SK-N-SH (cell line): ENCODE results near the gene ELMO2. TPM values are rescaled to one million over a fixed set of nuclear protein-coding genes. Genes with fewer than 3 reads are reported as not detected.

ENCODE experiments used
- CTCF ChIA-PET: fragments of 300-600, 350-600 bp; formaldehyde crosslinking; extraction: SDS; loops from one replicate; lab custom pipeline; 2021; lab: Yijun Ruan, JAX
- POLR2A ChIA-PET: fragments of 350-600 bp; sonication (Branson Sonifier 250); formaldehyde crosslinking; extraction: SDS; loops from one replicate; lab custom pipeline; 2020; ENCODE audit warnings: antibody characterized with exemption, inconsistent platforms; lab: Yijun Ruan, JAX
- DNase-seq: peaks from one replicate; pipeline ENCODE4 v3.0.0; 2012
- H2AFZ ChIP-seq: fragments of 200-600 bp; sonication (generic); 2 replicates; pipeline ENCODE4 v1.8.1; 2016; ENCODE audit warnings: antibody characterized with exemption, mild to moderate bottlenecking, low read depth
- H3F3A ChIP-seq: fragments of 200-600 bp; sonication (generic); replicated peaks from 2 replicates; pipeline ENCODE3; 2016; ENCODE audit warnings: antibody characterized with exemption, mild to moderate bottlenecking; ENCODE audit not compliant: insufficient read depth
- H3K27ac ChIP-seq, 2 experiments: fragments of 200-500 bp in 1 of 2; fragments of 200-600 bp in 1 of 2; sonication (Bioruptor generic) in 1 of 2; sonication (generic), shearing (Covaris generic) in 1 of 2; 2 replicates each; pipeline versions ENCODE4 v1.5.1 to v1.6.1; 2014 to 2016; ENCODE audit warnings: low read depth in 2 of 2, inconsistent platforms in 1 of 2, low read length in 1 of 2, mild to moderate bottlenecking in 1 of 2, mixed read lengths in 1 of 2
- H3K27me3 ChIP-seq: fragments of 200-600 bp; sonication (generic), shearing (Covaris generic); 2 replicates; pipeline ENCODE4 v1.6.1; 2016; ENCODE audit warnings: mixed run types; ENCODE audit not compliant: insufficient read depth
- H3K36me3 ChIP-seq, 2 experiments: fragments of 200-500 bp in 1 of 2; fragments of 200-600 bp in 1 of 2; sonication (Bioruptor generic) in 1 of 2; sonication (generic) in 1 of 2; replicated peaks in 1 of 2; 2 replicates each; pipeline versions ENCODE3 to v1.5.1; 2014 to 2016; ENCODE audit warnings: low read length in 1 of 2, mild to moderate bottlenecking in 1 of 2; ENCODE audit not compliant: insufficient read depth in 2 of 2, control insufficient read depth in 1 of 2
- H3K4me1 ChIP-seq, 2 experiments: fragments of 200-500 bp in 1 of 2; fragments of 200-600 bp in 1 of 2; sonication (Bioruptor generic) in 1 of 2; sonication (generic), shearing (Covaris generic) in 1 of 2; 2 replicates each; pipeline versions ENCODE4 v1.5.1 to v1.6.1; 2014 to 2016; ENCODE audit warnings: low read depth in 1 of 2, low read length in 1 of 2, mixed run types in 1 of 2; ENCODE audit not compliant: insufficient read depth in 2 of 2, control insufficient read depth in 1 of 2
- H3K4me2 ChIP-seq: fragments of 200-600 bp; sonication (generic), shearing (Covaris generic); 2 replicates; pipeline ENCODE4 v1.6.1; 2017; ENCODE audit warnings: mixed run types
- H3K4me3 ChIP-seq, 2 experiments: fragments of 200-500 bp in 1 of 2; fragments of 200-600 bp in 1 of 2; sonication (Bioruptor generic) in 1 of 2; sonication (generic), shearing (Covaris generic) in 1 of 2; 2 replicates each; pipeline versions ENCODE4 v1.5.1 to v1.8.1; 2014 to 2016; ENCODE audit warnings: low read depth in 2 of 2, inconsistent platforms in 1 of 2, low read length in 1 of 2, mild to moderate bottlenecking in 1 of 2, mixed read lengths in 1 of 2, moderate library complexity in 1 of 2
- H3K79me2 ChIP-seq: fragments of 200-600 bp; sonication (generic); 2 replicates; pipeline ENCODE4 v1.8.1; 2017; ENCODE audit warnings: mild to moderate bottlenecking; ENCODE audit not compliant: insufficient read depth
- H3K9ac ChIP-seq: fragments of 200-600 bp; sonication (generic); 2 replicates; pipeline ENCODE4 v1.6.1; 2017; ENCODE audit warnings: mixed run types
- H3K9me2 ChIP-seq: fragments of 200-600 bp; sonication (generic); 2 replicates; pipeline ENCODE4 v1.6.1; 2017; ENCODE audit warnings: mixed run types
- H3K9me3 ChIP-seq: fragments of 200-600 bp; sonication (generic); 2 replicates; pipeline ENCODE4 v1.6.1; 2017; ENCODE audit warnings: mixed run types, mild to moderate bottlenecking, moderate library complexity
- H4K20me1 ChIP-seq: fragments of 200-600 bp; sonication (generic); 2 replicates; pipeline ENCODE4 v1.6.1; 2017; ENCODE audit warnings: mild to moderate bottlenecking, mixed run types; ENCODE audit not compliant: insufficient read depth
- CHD2 ChIP-seq: fragments of 150-350 bp; IDR thresholded peaks from 2 replicates; pipeline ENCODE4 v1.6.1; 2018; ENCODE audit warnings: low read length; ENCODE audit not compliant: partially characterized antibody
- ELF1 ChIP-seq: IDR thresholded peaks from 2 replicates; pipeline ENCODE4 v1.4.0; 2012
- EZH2phosphoT487 ChIP-seq: fragments of 200-600 bp; sonication (generic); IDR thresholded peaks from 2 replicates; pipeline ENCODE4 v1.6.1; 2017; ENCODE audit warnings: low read depth, mixed run types, mild to moderate bottlenecking, antibody characterized with exemption, moderate library complexity, borderline replicate concordance
- FOXJ3 ChIP-seq: sonication (generic); formaldehyde crosslinking; IDR thresholded peaks from 2 replicates; pipeline ENCODE4 v1.5.1; 2020; ENCODE audit warnings: mild to moderate bottlenecking, missing genetic modification reagents
- GABPA ChIP-seq: IDR thresholded peaks from 2 replicates; pipeline ENCODE4 v1.4.0; 2012; ENCODE audit warnings: low read depth, mild to moderate bottlenecking
- IRF3 ChIP-seq: fragments of 150-350 bp; IDR thresholded peaks from 2 replicates; pipeline ENCODE4 v1.6.1; 2016; ENCODE audit warnings: mild to moderate bottlenecking, low read depth, low read length
- MEF2A ChIP-seq: IDR thresholded peaks from 2 replicates; pipeline ENCODE4 v1.4.0; 2012; ENCODE audit warnings: low read depth, borderline replicate concordance
- MXI1 ChIP-seq: IDR thresholded peaks from 2 replicates; pipeline ENCODE4 v1.6.1; 2012; ENCODE audit warnings: mild to moderate bottlenecking, low read depth, low read length, improper control_type of control experiment
- NRF1 ChIP-seq: IDR thresholded peaks from 2 replicates; pipeline ENCODE4 v1.6.1; 2012; ENCODE audit warnings: low read depth, mild to moderate bottlenecking, low read length
- POLR2AphosphoS5 ChIP-seq: IDR thresholded peaks from 2 replicates; pipeline ENCODE4 v1.6.1; 2012; ENCODE audit warnings: low read depth, low read length
- RFX5 ChIP-seq: IDR thresholded peaks from 2 replicates; pipeline ENCODE4 v1.6.1; 2012; ENCODE audit warnings: mild to moderate bottlenecking, improper control_type of control experiment, low read length
- SIN3A ChIP-seq: IDR thresholded peaks from 2 replicates; pipeline ENCODE4 v1.6.1; 2012; ENCODE audit warnings: low read depth, mild to moderate bottlenecking, low read length, moderate library complexity, borderline replicate concordance
- SMC3 ChIP-seq: IDR thresholded peaks from 2 replicates; pipeline ENCODE4 v1.6.1; 2012; ENCODE audit warnings: low read depth, low read length, improper control_type of control experiment
- TAF1 ChIP-seq: IDR thresholded peaks from 2 replicates; pipeline ENCODE4 v1.6.1; 2012; ENCODE audit warnings: low read depth, mild to moderate bottlenecking, low read length, moderate library complexity, borderline replicate concordance
- TCF12 ChIP-seq: IDR thresholded peaks from 2 replicates; pipeline ENCODE4 v1.4.0; 2012
- TEAD4 ChIP-seq: IDR thresholded peaks from 2 replicates; pipeline ENCODE4 v1.4.0; 2012; ENCODE audit warnings: mild to moderate bottlenecking, borderline replicate concordance; ENCODE audit not compliant: insufficient read depth
- WGBS: methylation state at CpG from one replicate; pipeline ENCODE4 v1.1.6; 2017; ENCODE audit warnings: low lambda C conversion rate; 5-methylcytosine and 5-hydroxymethylcytosine counted together
- polyA plus RNA-seq, 3 experiments: library from polyadenylated mRNA; depleted of rRNA; stranded (reverse); fragments of >200 nt; gene quantifications; 2 replicates each; pipeline ENCODE4 v1.2.3, GENCODE V29; 2012
- TF ChIP-seq, protein P1 (sequence below): IDR thresholded peaks from 2 replicates; pipeline ENCODE4; 2012
- TF ChIP-seq, protein P2 (sequence below): IDR thresholded peaks from 2 replicates; pipeline ENCODE4 v1.6.1; 2012; ENCODE audit warnings: mild to moderate bottlenecking, low read depth, low read length, moderate library complexity

Gene ELMO2
- polyA plus RNA-seq, 1 of the 3 experiments (the other 2 are of a cell fraction) = 32.1 TPM

- H3K36me3 ChIP-seq = no peaks in the 10 kb centered on the region
- DNase-seq = no peak
- TF ChIP-seq ELF1 = no peak
- no peak for TF ChIP-seq CHD2
- TF ChIP-seq POLR2AphosphoS5 = no peak
- TF ChIP-seq, all 33 proteins: peak for 0
- H3K9ac ChIP-seq = no peak overlapping the region
- no peak overlapping the region for H3K27ac ChIP-seq
- H3K4me1 ChIP-seq = peaks cover 0 to 12% of the 10 kb centered on the region in 2 experiments; a peak in 1 of 4 replicates
- POLR2A ChIA-PET = no interaction called here
- H2AFZ ChIP-seq = no peak overlapping the region
- H3K4me2 ChIP-seq = no peak overlapping the region
- CTCF ChIA-PET = interaction anchor here (0.7 to 6.4 kb wide), 11 partner anchors 8 to 196 kb away, joined by 3 to 51 read pairs (median 7); partner anchors contain the start of gene CDH22
- H3K27me3 ChIP-seq = no peaks in the 10 kb centered on the region
- H4K20me1 ChIP-seq = no peaks in the 10 kb centered on the region
- no peaks in the 10 kb centered on the region for H3K9me2 ChIP-seq
- no peaks in the 10 kb centered on the region for H3F3A ChIP-seq
- H3K9me3 ChIP-seq = no peaks in the 10 kb centered on the region
- H3K79me2 ChIP-seq = no peaks in the 10 kb centered on the region
- WGBS = 64% methylated on average over 7 of the region's 7 CpGs
- no peak overlapping the region for H3K4me3 ChIP-seq
These were observed 82.0 kb downstream of the ELMO2 start for GRCh38 chr20:46324379-46324778.

GRCh38 chr20:46323557-46323956, 82.9 kb downstream of the ELMO2 start:
- POLR2A ChIA-PET = no interaction called here
- Histone ChIP-seq H4K20me1 (no peaks in the 10 kb centered on the region), H3K27me3 (no peaks in the 10 kb centered on the region), H3K4me3 (no peak overlapping the region), H3K4me1 (peaks cover 0 to 7% of the 10 kb centered on the region in 2 experiments; a peak in 1 of 4 replicates), H3F3A (no peaks in the 10 kb centered on the region), H3K27ac (no peak overlapping the region), H3K36me3 (no peaks in the 10 kb centered on the region), H3K9me3 (no peaks in the 10 kb centered on the region), H3K4me2 (no peak overlapping the region), H3K9me2 (no peaks in the 10 kb centered on the region), H3K79me2 (no peaks in the 10 kb centered on the region), H3K9ac (no peak overlapping the region), H2AFZ (no peak overlapping the region)
- TF ChIP-seq, protein P1, sequence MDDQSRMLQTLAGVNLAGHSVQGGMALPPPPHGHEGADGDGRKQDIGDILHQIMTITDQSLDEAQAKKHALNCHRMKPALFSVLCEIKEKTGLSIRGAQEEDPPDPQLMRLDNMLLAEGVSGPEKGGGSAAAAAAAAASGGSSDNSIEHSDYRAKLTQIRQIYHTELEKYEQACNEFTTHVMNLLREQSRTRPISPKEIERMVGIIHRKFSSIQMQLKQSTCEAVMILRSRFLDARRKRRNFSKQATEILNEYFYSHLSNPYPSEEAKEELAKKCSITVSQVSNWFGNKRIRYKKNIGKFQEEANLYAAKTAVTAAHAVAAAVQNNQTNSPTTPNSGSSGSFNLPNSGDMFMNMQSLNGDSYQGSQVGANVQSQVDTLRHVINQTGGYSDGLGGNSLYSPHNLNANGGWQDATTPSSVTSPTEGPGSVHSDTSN = no peak
- no peak for TF ChIP-seq POLR2AphosphoS5
- TF ChIP-seq, protein P2, sequence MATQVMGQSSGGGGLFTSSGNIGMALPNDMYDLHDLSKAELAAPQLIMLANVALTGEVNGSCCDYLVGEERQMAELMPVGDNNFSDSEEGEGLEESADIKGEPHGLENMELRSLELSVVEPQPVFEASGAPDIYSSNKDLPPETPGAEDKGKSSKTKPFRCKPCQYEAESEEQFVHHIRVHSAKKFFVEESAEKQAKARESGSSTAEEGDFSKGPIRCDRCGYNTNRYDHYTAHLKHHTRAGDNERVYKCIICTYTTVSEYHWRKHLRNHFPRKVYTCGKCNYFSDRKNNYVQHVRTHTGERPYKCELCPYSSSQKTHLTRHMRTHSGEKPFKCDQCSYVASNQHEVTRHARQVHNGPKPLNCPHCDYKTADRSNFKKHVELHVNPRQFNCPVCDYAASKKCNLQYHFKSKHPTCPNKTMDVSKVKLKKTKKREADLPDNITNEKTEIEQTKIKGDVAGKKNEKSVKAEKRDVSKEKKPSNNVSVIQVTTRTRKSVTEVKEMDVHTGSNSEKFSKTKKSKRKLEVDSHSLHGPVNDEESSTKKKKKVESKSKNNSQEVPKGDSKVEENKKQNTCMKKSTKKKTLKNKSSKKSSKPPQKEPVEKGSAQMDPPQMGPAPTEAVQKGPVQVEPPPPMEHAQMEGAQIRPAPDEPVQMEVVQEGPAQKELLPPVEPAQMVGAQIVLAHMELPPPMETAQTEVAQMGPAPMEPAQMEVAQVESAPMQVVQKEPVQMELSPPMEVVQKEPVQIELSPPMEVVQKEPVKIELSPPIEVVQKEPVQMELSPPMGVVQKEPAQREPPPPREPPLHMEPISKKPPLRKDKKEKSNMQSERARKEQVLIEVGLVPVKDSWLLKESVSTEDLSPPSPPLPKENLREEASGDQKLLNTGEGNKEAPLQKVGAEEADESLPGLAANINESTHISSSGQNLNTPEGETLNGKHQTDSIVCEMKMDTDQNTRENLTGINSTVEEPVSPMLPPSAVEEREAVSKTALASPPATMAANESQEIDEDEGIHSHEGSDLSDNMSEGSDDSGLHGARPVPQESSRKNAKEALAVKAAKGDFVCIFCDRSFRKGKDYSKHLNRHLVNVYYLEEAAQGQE = no peak
- no peak for TF ChIP-seq TCF12
- no peak for TF ChIP-seq NRF1
- TF ChIP-seq EZH2phosphoT487 = no peak
- TF ChIP-seq RFX5 = no peak
- TF ChIP-seq GABPA = no peak
- TF ChIP-seq CHD2 = no peak
- TF ChIP-seq FOXJ3 = no peak
- TF ChIP-seq MXI1 = no peak
- TF ChIP-seq TAF1 = no peak
- TF ChIP-seq SIN3A = no peak
- no peak for TF ChIP-seq MEF2A
- TF ChIP-seq SMC3 = no peak
- TF ChIP-seq TEAD4 = no peak
- no peak for TF ChIP-seq IRF3
- CTCF ChIA-PET = interaction anchor here (1.2 to 6.4 kb wide), 7 partner anchors 10 to 195 kb away, joined by 3 to 51 read pairs (median 26); partner anchors contain the start of gene CDH22
- WGBS = 51% methylated on average over 9 of the region's 10 CpGs
- DNase-seq = no peak
